RCC 7860 (cell line): ENCODE data around the gene SMAD3.
A peak's percentile ranks its signal among the peaks of the same experiment; 100 is the strongest.
"Not testable (repeated sequence)": the region's sequence is repeated elsewhere in the genome, so short reads cannot be mapped to it uniquely, and the experiment has no call there.

Experiments used
- DNase-seq: peaks from one replicate; pipeline ENCODE4 v3.0.0-alpha.2; 2015; ENCODE audit warnings: low spot score
- FAIRE-seq: peaks from 2 replicates; lab custom pipeline; 2012; peaks lifted over from hg19 to GRCh38; lab: Jason Lieb, UNC

The SMAD3 gene

GRCh38 chr15:67123291-67123690 is 57.9 kb downstream of the SMAD3 start:
- FAIRE-seq, DNase-seq: not testable (repeated sequence)

DNA sequence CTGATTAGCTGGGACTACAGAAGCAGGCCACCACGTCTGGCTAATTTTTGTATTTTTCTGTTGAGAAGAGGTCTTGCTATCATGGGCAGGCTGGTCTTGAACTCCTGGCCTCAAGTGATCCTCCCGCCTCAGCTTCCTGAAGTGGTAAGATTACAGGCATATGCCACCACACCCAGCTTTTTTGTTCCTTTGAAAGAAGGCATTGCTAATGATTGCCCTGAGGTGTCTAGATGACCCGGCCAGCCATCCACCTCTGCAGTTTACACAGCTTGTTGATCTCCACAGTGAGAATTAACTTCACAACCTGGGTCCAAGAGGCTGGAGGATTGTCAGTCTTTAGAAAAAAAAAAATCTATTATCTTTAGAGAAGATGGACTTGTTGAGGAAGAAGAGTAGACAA is 58.7 kb downstream of the SMAD3 start:
- FAIRE-seq (no peak), DNase-seq (no peak)

DNA sequence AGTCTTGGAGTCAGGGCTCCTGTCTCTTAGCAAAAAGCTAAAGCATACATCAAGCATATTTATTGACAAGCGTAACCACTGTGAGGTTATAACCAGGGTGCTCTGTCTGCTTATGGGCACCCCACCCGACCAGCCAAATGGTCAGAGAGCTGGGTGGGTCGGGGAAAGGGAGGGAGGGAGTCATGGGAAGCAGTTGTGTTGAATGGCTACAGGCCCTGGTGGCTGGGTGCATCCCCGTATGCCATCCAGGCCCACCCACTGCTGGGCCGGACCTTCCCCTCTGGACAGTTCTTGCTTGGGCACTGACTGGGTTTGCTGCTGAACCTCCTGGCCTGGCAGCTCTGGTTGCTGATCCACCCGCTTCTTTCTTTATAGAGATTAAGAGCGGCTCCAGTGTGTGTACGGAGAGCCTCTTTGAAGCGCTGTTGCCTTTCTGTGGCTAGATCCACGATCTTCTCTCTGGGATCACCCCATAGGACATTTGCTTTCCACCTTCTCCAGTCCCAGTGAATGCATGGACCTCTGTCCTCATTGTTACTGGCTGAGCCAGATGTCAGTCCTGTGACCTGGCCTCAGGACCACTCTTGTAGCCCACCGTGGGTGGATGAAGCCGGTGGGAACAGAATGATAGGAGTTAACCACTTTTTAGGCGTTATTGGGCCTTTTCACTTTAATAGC is 59.6 kb downstream of the SMAD3 start:
- FAIRE-seq (no peak), DNase-seq (no peak)

GRCh38 chr15:67125589-67126502 is 60.4 kb downstream of the SMAD3 start:
- FAIRE-seq (peak; percentile 93), DNase-seq (peak; percentile 98)

GRCh38 chr15:67126551-67127330 is 61.3 kb downstream of the SMAD3 start:
- peak; percentile 56 for FAIRE-seq
- peak; percentile 71 for DNase-seq

- DNase-seq (peak; percentile 42), FAIRE-seq (no peak)
Observed at GRCh38 chr15:67127331-67127664, 61.9 kb downstream of the SMAD3 start.

DNA sequence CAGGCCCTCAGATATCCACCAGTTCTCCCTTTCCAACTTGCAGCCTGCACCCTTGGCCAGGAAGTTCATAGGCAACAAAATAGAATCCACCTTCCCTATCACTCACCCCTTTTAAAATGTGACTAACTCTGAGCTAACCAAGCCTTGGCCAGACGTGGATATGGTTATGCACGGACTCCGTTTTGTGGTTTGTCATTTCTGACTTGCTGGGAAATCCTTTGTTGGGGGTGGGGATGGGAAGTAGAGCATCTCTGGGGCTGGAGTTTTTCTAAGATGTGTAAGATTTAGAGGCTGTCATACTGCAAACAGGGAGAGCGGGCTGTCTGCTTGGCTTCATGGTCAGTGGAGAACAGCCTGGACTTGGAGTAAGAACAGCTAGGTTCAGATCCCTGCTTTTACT is 62.6 kb downstream of the SMAD3 start:
- FAIRE-seq (peak; percentile 98), DNase-seq (peak; percentile 98)

DNA sequence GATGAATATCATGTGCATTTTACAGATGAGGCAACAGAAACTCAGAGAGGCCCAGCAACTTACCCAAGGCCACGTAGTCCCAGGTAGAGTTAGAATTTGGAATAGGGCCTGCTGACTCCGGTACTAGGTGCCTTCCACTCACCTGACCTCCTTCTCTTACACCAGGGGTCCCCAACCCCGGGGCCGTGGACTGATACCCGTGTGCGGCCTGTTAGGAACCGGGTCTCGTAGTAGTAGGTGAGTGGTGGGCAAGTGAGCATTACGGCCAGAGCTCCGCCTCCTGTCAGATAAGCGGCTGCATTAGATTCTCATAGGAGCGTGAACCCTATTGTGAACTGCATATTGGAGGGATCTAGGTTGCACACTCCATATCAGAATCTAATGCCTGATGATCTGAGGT is 64.8 kb downstream of the SMAD3 start:
- DNase-seq (no peak), FAIRE-seq (no peak)

GRCh38 chr15:67130673-67131601 is 65.5 kb downstream of the SMAD3 start:
- FAIRE-seq (no peak), DNase-seq (no peak)

DNA sequence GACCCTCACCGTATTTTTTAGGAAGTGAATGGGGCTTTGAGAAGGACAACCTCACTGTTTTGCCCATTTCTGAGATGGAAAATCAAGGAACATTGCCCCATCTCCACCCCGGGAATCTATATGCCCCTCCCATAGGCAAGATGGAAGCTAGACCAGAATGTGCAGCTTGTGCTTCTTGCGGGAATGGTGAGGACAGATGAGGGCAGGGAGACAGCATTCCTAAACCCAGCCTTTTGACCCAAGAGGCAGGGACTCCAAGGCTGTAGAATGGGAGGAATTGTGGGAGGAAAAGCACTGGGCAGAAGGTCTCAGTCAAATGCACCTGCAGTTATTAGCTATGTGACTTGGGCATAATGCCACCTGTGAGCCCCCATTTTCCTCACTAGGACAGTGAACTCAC is 66.9 kb downstream of the SMAD3 start:
- no peak for FAIRE-seq
- DNase-seq: no peak

DNA sequence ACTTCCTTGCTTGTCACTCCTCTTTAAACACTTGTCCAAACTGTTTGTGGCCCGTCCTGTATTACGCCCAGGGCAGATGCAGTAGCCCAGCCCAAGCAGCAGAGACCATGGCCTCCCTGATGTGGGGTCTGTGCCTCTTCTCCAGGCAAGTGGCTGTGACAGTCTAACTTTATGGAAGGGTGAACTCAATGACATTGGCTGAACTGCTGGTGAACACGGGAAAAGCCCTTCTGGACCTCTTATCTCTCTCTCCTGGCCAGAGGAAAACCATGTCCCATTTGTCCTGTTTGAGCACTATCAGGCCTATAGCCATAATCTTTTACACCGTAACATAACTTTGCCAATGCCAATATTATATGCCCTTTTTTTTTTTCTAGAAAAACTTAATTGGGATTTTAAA is 67.6 kb downstream of the SMAD3 start:
- DNase-seq (no peak), FAIRE-seq (no peak)

DNA sequence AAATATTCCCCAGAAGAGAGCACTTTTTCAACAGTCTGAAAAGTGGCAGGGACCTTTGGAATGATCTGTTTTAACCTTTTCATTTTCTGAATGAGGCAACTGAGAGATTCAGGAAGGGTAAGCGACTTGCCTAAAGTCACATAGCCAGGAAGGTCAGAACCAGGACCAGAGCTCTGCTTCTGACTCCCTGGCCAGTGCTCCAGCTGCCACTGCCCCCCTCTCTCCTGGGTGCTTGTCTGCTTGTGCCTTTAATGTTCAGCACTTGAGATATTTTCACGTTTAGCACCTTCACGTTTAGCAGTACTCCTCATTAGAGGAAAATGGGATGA is 68.3 kb downstream of the SMAD3 start:
- DNase-seq (no peak), FAIRE-seq (no peak)

- DNase-seq (peak; percentile 99), FAIRE-seq (peak; percentile 96)
Observed at GRCh38 chr15:67134067-67134838, 68.9 kb downstream of the SMAD3 start.

DNA sequence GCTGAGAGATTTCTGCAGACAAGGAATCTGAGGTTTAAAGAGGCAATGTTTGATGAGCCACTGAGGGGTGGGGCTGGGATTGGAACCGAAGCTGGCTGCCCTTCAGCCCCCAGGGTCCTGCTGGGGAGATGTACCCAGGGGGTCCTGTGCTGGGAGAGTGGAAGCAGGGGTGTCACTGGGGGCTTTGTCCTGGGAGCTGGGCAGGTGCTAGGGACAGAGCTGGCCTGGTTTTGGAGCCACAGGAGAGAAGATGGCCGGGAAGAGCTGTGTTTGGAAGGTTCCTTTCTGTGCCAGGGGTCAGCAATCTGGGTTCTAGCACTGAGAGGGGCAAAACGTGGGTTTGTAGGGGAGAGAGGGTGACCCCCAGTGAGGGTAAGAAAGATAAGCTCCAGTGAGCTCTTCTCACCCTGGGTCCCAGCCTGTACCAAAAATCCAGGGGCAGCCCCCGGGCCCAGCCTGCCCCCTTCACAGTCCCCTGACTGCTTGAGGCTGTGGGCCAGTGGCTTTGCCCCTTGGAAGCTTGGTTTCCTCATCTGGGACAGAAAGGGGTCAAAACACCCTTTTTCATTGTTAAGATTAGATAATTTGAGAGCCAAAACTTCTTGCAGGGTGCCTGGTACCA is 69.6 kb downstream of the SMAD3 start:
- FAIRE-seq (no peak), DNase-seq (no peak)

- DNase-seq (no peak), FAIRE-seq (no peak)
Observed at GRCh38 chr15:67135494-67135893, 70.1 kb downstream of the SMAD3 start.

GRCh38 chr15:67136802-67137201 is 71.4 kb downstream of the SMAD3 start:
- DNase-seq (no peak), FAIRE-seq (no peak)

GRCh38 chr15:67137319-67137718 is 71.9 kb downstream of the SMAD3 start:
- DNase-seq (no peak), FAIRE-seq (no peak)

GRCh38 chr15:67137951-67138848 is 72.8 kb downstream of the SMAD3 start:
- FAIRE-seq (no peak), DNase-seq (no peak)
